Mucosa of rectum (tissue), 2 donors: ENCODE results near the gene SPAG6.
A peak's percentile ranks its signal among the peaks of the same experiment; 100 is the strongest.

Source experiments
- H3K27ac ChIP-seq, 2 donors: one replicate each; pipeline ENCODE4 v1.7.0; 2013; ENCODE audit warnings: inconsistent platforms in 2 of 2, low read depth in 2 of 2, low read length in 2 of 2
- H3K27me3 ChIP-seq, 2 donors: one replicate each; pipeline ENCODE4 v1.7.0; 2013; ENCODE audit warnings: low read length in 2 of 2; ENCODE audit not compliant: control insufficient read depth in 2 of 2, insufficient read depth in 2 of 2
- H3K36me3 ChIP-seq, 2 donors: one replicate each; pipeline ENCODE4 v1.7.0; 2013; ENCODE audit warnings: low read length in 2 of 2; ENCODE audit not compliant: control insufficient read depth in 2 of 2, insufficient read depth in 2 of 2
- H3K4me1 ChIP-seq, 2 donors: one replicate each; pipeline ENCODE4 v1.7.0; 2013; ENCODE audit warnings: low read length in 2 of 2, mild to moderate bottlenecking in 1 of 2; ENCODE audit not compliant: control insufficient read depth in 2 of 2, insufficient read depth in 2 of 2
- H3K4me3 ChIP-seq, 2 donors: one replicate each; pipeline ENCODE4 v1.7.0; 2013; ENCODE audit warnings: low read length in 2 of 2
- H3K9ac ChIP-seq, 2 donors: one replicate each; pipeline ENCODE4 v1.7.0; 2013; ENCODE audit warnings: low read length in 2 of 2, low read depth in 1 of 2, mild to moderate bottlenecking in 1 of 2
- H3K9me3 ChIP-seq, 2 donors: one replicate each; pipeline ENCODE4 v1.7.0; 2013; ENCODE audit warnings: low read length in 2 of 2; ENCODE audit not compliant: control insufficient read depth in 2 of 2
- donor health status: healthy.
- donor health status: Normal muscosa, but diverticular disease.

SPAG6 gene

DNA sequence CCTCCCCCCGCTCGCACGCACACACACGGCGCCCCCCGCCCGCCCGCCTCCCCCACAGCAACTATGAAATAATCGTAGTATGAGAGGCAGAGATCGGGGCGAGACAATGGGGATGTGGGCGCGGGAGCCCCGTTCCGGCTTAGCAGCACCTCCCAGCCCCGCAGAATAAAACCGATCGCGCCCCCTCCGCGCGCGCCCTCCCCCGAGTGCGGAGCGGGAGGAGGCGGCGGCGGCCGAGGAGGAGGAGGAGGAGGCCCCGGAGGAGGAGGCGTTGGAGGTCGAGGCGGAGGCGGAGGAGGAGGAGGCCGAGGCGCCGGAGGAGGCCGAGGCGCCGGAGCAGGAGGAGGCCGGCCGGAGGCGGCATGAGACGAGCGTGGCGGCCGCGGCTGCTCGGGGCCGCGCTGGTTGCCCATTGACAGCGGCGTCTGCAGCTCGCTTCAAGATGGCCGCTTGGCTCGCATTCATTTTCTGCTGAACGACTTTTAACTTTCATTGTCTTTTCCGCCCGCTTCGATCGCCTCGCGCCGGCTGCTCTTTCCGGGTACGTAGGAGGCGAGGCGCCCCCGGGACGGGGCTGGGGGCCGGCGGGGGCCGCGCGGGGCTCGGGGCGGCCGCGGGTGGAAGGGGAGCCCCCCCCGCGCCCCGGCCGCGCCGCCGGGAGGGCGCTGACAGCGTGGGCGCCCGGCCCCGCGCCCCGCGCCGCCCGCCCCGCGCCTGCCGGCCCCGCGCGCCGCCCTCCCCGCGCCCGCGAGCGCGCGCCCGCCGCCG, 24.0 kb upstream of the SPAG6 start:
- peak overlapping the region; percentile 80 to 86 for H3K4me3 ChIP-seq
- peaks cover 19 to 30% of the 10 kb centered on the region in 2 donors for H3K4me1 ChIP-seq
- H3K27ac ChIP-seq: peak overlapping the region; percentile 87
- no peaks in the 10 kb centered on the region for H3K36me3 ChIP-seq
- no peaks in the 10 kb centered on the region for H3K9me3 ChIP-seq
- H3K9ac ChIP-seq: peak overlapping the region; percentile 73 to 87
- peaks cover 16 to 28% of the 10 kb centered on the region in 2 donors for H3K27me3 ChIP-seq

DNA sequence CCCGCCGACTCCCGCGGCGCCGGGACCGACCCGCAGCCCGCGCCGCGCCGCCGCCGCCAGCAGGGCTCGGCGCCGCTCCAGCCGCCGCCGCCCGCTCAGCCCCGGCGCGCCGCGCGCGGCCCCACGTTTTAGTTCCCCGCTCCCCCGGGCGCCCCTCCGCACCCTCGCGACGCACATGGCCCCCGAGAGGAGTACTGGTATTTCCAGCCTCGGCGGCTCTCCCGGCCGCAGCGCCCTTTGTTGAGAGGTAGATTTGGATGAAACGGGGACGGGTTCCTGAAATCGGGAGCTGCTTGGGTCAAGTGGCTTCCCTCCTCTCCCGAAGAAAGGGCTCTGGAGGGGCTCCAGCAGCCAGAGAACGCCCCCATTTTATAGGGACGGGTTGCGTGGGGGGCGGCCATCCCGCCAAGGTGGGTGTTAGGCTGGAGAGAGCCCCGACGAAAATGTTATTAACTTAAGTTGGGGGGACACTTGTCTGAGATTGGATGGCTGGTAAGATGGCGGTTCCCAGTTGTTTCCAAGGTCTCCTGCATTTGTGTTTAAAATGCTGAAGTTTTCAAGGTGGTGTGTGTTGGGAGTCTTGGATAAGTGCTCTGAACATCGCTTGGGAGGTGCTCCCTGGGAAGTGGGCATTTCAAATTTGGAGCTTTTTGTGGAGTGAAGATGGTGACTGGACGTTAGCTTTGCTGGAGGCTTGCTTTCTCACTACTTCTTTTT, 23.2 kb upstream of the SPAG6 start:
- no peaks in the 10 kb centered on the region for H3K36me3 ChIP-seq
- H3K9ac ChIP-seq: peak overlapping the region in 1 of 2 donors; percentile 56
- peak overlapping the region; percentile 69 to 76 for H3K4me3 ChIP-seq
- peaks cover 19 to 30% of the 10 kb centered on the region in 2 donors for H3K4me1 ChIP-seq
- peaks cover 16 to 28% of the 10 kb centered on the region in 2 donors for H3K27me3 ChIP-seq
- no peak overlapping the region for H3K27ac ChIP-seq
- H3K9me3 ChIP-seq: no peaks in the 10 kb centered on the region

DNA sequence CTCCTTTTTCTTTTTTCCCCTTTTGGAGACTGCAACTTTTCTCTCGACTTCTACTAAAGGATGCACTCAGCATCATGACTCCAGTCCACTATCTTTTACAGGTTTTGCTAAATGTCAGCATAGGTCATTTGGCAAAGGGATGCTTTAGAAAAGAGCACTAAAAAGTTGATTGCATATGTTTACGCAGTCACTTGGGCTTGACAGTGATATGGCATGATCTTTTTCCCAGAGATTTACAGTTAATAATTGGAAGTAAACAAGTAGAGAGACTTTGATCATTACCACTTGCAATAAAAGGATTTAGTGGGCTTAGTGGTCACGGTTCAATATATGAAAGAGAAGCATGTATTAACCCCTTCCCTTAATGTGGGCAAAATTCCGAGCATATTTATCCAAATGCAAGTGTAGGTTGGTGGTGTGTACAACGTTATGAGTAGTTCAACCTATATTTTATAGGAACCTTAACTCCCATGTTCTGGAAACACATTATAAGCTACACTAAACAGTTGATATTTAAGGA, 22.6 kb upstream of the SPAG6 start:
- Histone ChIP-seq H3K27me3 (peaks cover 16 to 28% of the 10 kb centered on the region in 2 donors), H3K9me3 (no peaks in the 10 kb centered on the region), H3K4me1 (peaks cover 16 to 30% of the 10 kb centered on the region in 2 donors), H3K27ac (no peak overlapping the region), H3K36me3 (no peaks in the 10 kb centered on the region), H3K4me3 (peak overlapping the region; percentile 69 to 76), H3K9ac (peak overlapping the region in 1 of 2 donors; percentile 56)

DNA sequence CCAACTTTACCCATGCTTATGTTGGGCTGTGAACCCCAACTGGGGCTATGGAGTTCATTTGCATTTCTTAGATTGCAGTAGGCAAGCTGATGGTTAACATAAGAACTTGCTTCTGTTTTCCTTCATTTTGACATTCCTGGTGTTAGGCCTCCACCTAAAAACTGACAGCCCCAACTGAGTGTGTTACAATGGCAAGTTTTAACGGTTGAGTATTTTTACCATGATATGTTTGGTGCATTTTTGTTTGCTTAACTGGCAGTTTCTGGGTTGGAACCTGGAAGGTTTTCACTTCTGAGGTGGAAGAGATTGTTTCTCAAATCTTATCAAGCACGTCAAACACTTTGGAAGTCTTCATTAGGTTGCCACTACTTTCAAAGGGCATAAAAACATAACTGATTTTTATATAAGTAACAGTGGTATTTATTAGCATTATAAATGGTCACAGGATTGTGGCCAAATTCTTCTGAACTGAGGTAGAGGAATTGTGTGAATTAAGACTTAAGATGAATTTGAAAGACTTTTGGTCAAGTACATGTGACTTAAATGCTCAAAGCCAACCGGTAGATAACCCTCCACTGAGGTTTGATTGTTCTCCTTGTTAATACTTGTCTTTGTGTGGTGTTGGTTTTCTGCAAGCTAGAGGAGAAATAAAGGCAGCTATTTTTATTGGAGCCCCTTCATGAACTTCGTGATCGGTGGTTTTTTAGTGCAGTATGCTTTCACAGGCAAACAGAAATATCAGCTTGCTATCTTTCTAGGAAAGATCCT, 21.6 kb upstream of the SPAG6 start:
- H3K9me3 ChIP-seq: no peaks in the 10 kb centered on the region
- peaks cover 0 to 5% of the 10 kb centered on the region in 2 donors for H3K36me3 ChIP-seq
- H3K4me1 ChIP-seq: peaks cover 14 to 30% of the 10 kb centered on the region in 2 donors
- peak overlapping the region in 1 of 2 donors; percentile 17 for H3K4me3 ChIP-seq
- no peak overlapping the region for H3K27ac ChIP-seq
- H3K9ac ChIP-seq: no peak overlapping the region
- H3K27me3 ChIP-seq: peaks cover 16 to 28% of the 10 kb centered on the region in 2 donors

DNA sequence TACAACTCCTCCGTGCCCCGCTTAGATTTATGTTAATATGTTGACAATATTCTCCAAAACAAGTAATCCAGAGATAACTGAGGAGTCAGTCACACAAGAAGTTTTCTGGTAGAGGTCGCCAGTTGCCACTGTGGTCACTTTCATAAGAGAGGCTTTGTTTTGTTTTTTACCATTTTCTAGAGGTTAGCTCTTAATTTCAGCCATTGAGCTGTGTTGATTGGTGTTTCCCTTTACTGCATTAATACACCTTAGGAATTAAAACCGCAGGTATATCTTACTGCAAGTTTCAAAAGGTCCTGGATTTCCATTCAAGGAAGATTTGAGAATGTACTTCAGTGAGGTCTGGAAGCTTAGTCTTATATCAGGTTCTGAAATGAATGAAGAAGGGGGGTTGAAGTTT, 20.9 kb upstream of the SPAG6 start:
- Histone ChIP-seq H3K4me1 (peaks cover 14 to 30% of the 10 kb centered on the region in 2 donors), H3K27ac (no peak overlapping the region), H3K36me3 (peaks cover 5 to 8% of the 10 kb centered on the region in 2 donors), H3K9me3 (no peaks in the 10 kb centered on the region), H3K27me3 (peaks cover 16 to 28% of the 10 kb centered on the region in 2 donors), H3K9ac (no peak overlapping the region), H3K4me3 (peak overlapping the region; percentile 71 to 82)

DNA sequence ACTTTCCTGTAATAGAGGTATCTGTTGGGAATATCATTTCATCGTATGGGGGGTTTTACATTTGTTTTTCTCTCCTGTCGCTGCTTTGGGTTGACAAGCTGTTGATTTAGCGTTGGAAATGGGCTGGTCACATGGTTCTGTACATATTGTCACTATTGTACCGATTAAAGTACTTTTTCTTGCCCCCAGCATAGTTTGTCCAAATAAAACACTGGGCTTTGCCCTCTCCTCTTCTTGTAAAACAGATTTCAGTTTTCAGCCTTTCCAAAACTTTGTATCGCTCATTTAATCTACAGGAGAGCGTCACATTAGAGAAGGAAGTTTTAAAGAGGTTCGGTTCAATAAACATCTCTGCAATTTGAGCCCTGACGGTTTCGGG, 20.4 kb upstream of the SPAG6 start:
- peak overlapping the region; percentile 71 to 82 for H3K4me3 ChIP-seq
- peaks cover 9 to 13% of the 10 kb centered on the region in 2 donors for H3K36me3 ChIP-seq
- peaks cover 14 to 29% of the 10 kb centered on the region in 2 donors for H3K4me1 ChIP-seq
- peak overlapping the region; percentile 55 to 72 for H3K9ac ChIP-seq
- peaks cover 16 to 28% of the 10 kb centered on the region in 2 donors for H3K27me3 ChIP-seq
- peak overlapping the region in 1 of 2 donors; percentile 35 for H3K27ac ChIP-seq
- H3K9me3 ChIP-seq: no peaks in the 10 kb centered on the region

DNA sequence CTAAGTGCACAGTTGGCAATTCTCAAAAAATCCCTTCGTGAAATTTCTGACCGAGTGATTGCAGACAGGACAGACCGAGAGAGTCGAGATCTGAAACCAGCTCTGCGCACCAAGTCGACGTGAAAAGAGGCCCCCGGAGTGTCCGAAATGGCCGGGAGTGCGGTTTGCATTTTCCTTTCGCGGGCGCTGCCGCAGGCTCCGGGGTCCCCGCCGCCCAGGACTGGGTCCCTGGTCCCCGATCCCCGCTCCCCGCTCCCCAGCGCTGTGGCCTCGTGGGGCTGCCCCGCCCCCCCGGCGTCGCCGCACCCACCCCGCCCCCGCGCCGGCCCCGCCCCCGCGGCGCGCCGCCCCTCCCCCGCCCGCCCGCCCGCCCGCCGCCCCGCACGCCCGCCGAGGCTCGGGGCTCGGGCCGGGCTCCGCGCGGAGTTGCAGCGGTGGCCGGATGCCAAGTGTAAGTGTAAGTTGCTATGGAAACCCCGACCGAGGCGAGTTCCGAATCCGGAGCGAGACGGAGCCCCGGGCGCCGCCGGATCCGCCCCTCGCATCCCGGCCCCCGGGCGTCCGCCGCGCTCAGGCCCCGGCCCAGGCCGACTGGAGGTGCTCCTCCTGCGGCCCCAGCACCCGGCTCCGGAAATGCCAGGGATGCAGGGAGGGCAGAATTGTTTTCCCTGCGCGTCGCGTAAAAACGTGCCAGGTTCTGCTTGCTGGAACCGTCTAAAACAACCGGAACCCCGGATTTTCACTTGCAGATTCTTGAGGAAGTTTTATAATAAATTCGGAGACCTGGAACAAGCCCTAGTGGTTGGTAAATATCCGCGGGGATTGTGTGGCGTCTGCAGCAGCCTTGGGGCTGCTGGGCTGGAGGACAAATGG, 19.8 kb upstream of the SPAG6 start:
- Histone ChIP-seq H3K4me1 (peaks cover 14 to 25% of the 10 kb centered on the region in 2 donors), H3K27ac (peak overlapping the region in 1 of 2 donors; percentile 35), H3K4me3 (peak overlapping the region; percentile 72 to 82), H3K9me3 (no peaks in the 10 kb centered on the region), H3K9ac (peak overlapping the region; percentile 58 to 72), H3K36me3 (peaks cover 11 to 17% of the 10 kb centered on the region in 2 donors), H3K27me3 (peaks cover 16 to 28% of the 10 kb centered on the region in 2 donors)

DNA sequence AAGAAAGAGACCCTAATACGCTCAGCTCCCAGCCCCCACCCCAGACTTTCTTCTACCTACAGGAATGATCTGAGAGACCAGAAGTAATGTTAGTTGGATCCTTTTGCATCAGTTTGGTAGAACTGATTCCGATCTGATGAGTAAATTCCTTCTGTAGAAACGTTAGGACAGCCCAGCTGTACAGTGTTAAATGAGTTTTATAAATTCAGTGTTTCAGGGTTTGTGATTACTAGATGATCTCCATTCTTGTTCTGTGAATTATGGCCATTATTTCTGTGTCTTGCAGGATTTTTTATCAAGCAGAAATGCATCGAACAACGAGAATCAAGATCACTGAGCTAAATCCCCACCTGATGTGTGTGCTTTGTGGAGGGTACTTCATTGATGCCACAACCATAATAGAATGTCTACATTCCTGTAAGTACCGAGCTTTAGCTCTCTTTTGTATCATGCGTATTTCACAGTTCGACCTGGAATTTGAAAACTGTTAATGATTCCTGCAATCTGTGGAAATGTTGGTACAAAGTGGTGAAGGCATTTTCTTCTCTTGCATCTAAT, 19.1 kb upstream of the SPAG6 start:
- peaks cover 14 to 25% of the 10 kb centered on the region in 2 donors for H3K4me1 ChIP-seq
- H3K9ac ChIP-seq: peak overlapping the region; percentile 15 to 58
- H3K9me3 ChIP-seq: no peaks in the 10 kb centered on the region
- peaks cover 16 to 28% of the 10 kb centered on the region in 2 donors for H3K27me3 ChIP-seq
- no peak overlapping the region for H3K27ac ChIP-seq
- peak overlapping the region; percentile 72 to 76 for H3K4me3 ChIP-seq
- peaks cover 11 to 17% of the 10 kb centered on the region in 2 donors for H3K36me3 ChIP-seq

DNA sequence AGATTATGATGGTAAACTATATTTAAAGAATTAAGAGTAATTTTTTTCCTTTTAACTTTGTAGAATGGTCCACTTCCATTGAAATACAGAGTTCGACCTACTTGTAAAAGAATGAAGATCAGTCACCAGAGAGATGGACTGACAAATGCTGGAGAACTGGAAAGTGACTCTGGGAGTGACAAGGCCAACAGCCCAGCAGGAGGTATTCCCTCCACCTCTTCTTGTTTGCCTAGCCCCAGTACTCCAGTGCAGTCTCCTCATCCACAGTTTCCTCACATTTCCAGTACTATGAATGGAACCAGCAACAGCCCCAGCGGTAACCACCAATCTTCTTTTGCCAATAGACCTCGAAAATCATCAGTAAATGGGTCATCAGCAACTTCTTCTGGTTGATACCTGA, 16.1 kb upstream of the SPAG6 start:
- Histone ChIP-seq H3K4me3 (no peak overlapping the region), H3K27ac (no peak overlapping the region), H3K9me3 (no peaks in the 10 kb centered on the region), H3K9ac (no peak overlapping the region), H3K4me1 (peaks cover 5 to 14% of the 10 kb centered on the region in 2 donors), H3K36me3 (peaks cover 11 to 17% of the 10 kb centered on the region in 2 donors), H3K27me3 (peaks cover 6 to 12% of the 10 kb centered on the region in 2 donors)
